Gastroesophageal sphincter (tissue), 4 donors: ENCODE measurements around the gene TRIML2. TPM values are rescaled to one million over a fixed set of nuclear protein-coding genes. Genes with fewer than 3 reads are reported as not detected.

Source experiments
- ATAC-seq: fragments of 150-250 bp; one replicate; pipeline ENCODE4 v1.9.1; 2016; ENCODE audit warnings: mild to moderate bottlenecking, moderate library complexity
- H3K27ac ChIP-seq, 4 donors: fragments of 200-600 bp; sonication (generic) in 3 of 4; 1 replicate in 3 of 4; 2 replicates in 1 of 4; pipeline ENCODE4 v1.5.1; 2016 to 2019
- H3K27me3 ChIP-seq: fragments of 200-600 bp; sonication (generic); one replicate; pipeline ENCODE4 v1.5.1; 2019
- H3K36me3 ChIP-seq, 2 donors: fragments of 200-600 bp; sonication (generic); one replicate each; pipeline ENCODE4 v1.5.1; 2019; ENCODE audit warnings: control low read depth in 1 of 2
- H3K4me1 ChIP-seq, 3 donors: fragments of 200-600 bp; sonication (generic); 1 replicate in 2 of 3; 2 replicates in 1 of 3; pipeline ENCODE4 v1.5.1; 2016 to 2019; ENCODE audit warnings: control low read depth in 2 of 3
- H3K4me3 ChIP-seq, 2 donors: fragments of 200-600 bp; sonication (generic); one replicate each; pipeline ENCODE4 v1.5.1; 2019; ENCODE audit warnings: mild to moderate bottlenecking in 1 of 2, moderate library complexity in 1 of 2
- H3K9me3 ChIP-seq, 3 donors: fragments of 200-600 bp; sonication (generic); one replicate each; pipeline ENCODE4 v1.5.1; 2017 to 2019; ENCODE audit warnings: control low read depth in 2 of 3
- EP300 ChIP-seq: sonication (generic); formaldehyde crosslinking; IDR thresholded peaks from one replicate; pipeline ENCODE4 v1.6.1; 2017; ENCODE audit warnings: antibody characterized with exemption, mild to moderate bottlenecking
- POLR2A ChIP-seq, 2 donors: fragments of 450-650 bp; IDR thresholded peaks; one replicate each; pipeline ENCODE4 v1.6.1; 2017; ENCODE audit warnings: antibody characterized with exemption in 2 of 2, mild to moderate bottlenecking in 2 of 2, moderate library complexity in 1 of 2
- POLR2AphosphoS5 ChIP-seq: sonication (generic); formaldehyde crosslinking; IDR thresholded peaks from one replicate; pipeline ENCODE4 v1.6.1; 2017; ENCODE audit warnings: antibody characterized with exemption
- WGBS, 2 donors: methylation state at CpG; one replicate each; pipeline ENCODE4 v1.1.5; 2018; ENCODE audit warnings: low coverage in 1 of 2; 5-methylcytosine and 5-hydroxymethylcytosine counted together
- total RNA-seq, 4 donors: library from RNA; depleted of rRNA; stranded (reverse); fragments of >200 nt; gene quantifications; one replicate each; pipeline ENCODE4 v1.1.0, GENCODE V29; 2016
- TF ChIP-seq, protein P1 (sequence below), 4 experiments: fragments of 200-600 bp in 2 of 4; fragments of 450-650 bp in 2 of 4; sonication (generic) in 1 of 4; IDR thresholded peaks; one replicate each; pipeline ENCODE4 v1.5.1; 2017 to 2019; ENCODE audit warnings: antibody characterized with exemption in 4 of 4, mild to moderate bottlenecking in 2 of 4, moderate library complexity in 2 of 4

The TRIML2 gene
- total RNA-seq, 4 donors from 2014 or later, result 0.40 TPM; not detected in 3

- TF ChIP-seq EP300, result no peak
- no peak for TF ChIP-seq POLR2AphosphoS5
- TF ChIP-seq POLR2A (IDR thresholded peaks at IDR 0.05), result no peak
- TF ChIP-seq, protein P1, sequence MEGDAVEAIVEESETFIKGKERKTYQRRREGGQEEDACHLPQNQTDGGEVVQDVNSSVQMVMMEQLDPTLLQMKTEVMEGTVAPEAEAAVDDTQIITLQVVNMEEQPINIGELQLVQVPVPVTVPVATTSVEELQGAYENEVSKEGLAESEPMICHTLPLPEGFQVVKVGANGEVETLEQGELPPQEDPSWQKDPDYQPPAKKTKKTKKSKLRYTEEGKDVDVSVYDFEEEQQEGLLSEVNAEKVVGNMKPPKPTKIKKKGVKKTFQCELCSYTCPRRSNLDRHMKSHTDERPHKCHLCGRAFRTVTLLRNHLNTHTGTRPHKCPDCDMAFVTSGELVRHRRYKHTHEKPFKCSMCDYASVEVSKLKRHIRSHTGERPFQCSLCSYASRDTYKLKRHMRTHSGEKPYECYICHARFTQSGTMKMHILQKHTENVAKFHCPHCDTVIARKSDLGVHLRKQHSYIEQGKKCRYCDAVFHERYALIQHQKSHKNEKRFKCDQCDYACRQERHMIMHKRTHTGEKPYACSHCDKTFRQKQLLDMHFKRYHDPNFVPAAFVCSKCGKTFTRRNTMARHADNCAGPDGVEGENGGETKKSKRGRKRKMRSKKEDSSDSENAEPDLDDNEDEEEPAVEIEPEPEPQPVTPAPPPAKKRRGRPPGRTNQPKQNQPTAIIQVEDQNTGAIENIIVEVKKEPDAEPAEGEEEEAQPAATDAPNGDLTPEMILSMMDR (IDR thresholded peaks at IDR 0.05), result no peak
- Histone ChIP-seq H3K4me3 (no peak overlapping the region), H3K9me3 (no peaks in the 10 kb centered on the region), H3K36me3 (no peaks in the 10 kb centered on the region), H3K4me1 (no peaks in the 10 kb centered on the region), H3K27ac (no peak overlapping the region), H3K27me3 (no peaks in the 10 kb centered on the region)
- ATAC-seq, result no peak
- WGBS, 2 donors, result 75 to 77% methylated on average over 3 of the region's 3 CpGs
Observed at GRCh38 chr4:188082796-188083195, 26.6 kb downstream of the TRIML2 start.

- no peaks in the 10 kb centered on the region for H3K9me3 ChIP-seq
- TF ChIP-seq EP300, result no peak
- TF ChIP-seq POLR2AphosphoS5, result no peak
- TF ChIP-seq, protein P1 (IDR thresholded peaks at IDR 0.05), result no peak
- TF ChIP-seq POLR2A (IDR thresholded peaks at IDR 0.05), result no peak
- 7 to 20% methylated on average over 1 of the region's 1 CpG for WGBS, 2 donors
- no peaks in the 10 kb centered on the region for H3K4me1 ChIP-seq
- no peak overlapping the region for H3K4me3 ChIP-seq
- H3K27ac ChIP-seq, result no peak overlapping the region
- no peaks in the 10 kb centered on the region for H3K36me3 ChIP-seq
- no peak for ATAC-seq
- no peaks in the 10 kb centered on the region for H3K27me3 ChIP-seq
Observed at GRCh38 chr4:188078116-188078515, 31.3 kb downstream of the TRIML2 start.

DNA sequence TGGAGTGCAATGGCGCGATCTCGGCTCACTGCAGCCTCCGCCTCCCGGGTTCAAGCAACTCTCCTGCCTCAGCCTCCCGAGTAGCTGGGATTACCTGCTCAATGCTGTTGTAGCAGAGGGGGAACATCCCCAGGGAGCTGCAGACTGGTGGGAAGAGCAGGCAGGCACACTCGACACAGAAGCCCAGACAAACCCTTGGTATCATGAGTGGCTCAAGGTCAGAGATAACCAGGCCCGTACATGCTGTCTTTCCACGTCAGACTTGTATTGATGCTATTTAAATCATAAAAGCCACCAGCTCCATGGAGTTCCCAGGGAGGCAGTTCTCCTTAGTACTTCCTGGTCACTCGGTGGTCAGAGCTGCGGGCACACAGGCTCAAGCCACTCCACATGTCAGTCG is 33.2 kb downstream of the TRIML2 start:
- no peaks in the 10 kb centered on the region for H3K27me3 ChIP-seq
- no peaks in the 10 kb centered on the region for H3K4me1 ChIP-seq
- H3K36me3 ChIP-seq, result no peaks in the 10 kb centered on the region
- H3K9me3 ChIP-seq, result no peaks in the 10 kb centered on the region
- H3K4me3 ChIP-seq, result no peak overlapping the region
- 80% methylated on average over 1 of the region's 12 CpGs; no CpG with 5 or more reads in 1 of the 2 donors for WGBS, 2 donors
- TF ChIP-seq EP300 (no peak), POLR2A (IDR thresholded peaks at IDR 0.05) (no peak), POLR2AphosphoS5 (no peak)
- TF ChIP-seq, protein P1 (IDR thresholded peaks at IDR 0.05), result no peak
- ATAC-seq, result no peak
- no peak overlapping the region for H3K27ac ChIP-seq

GRCh38 chr4:188061083-188061482 is 48.3 kb downstream of the TRIML2 start:
- Histone ChIP-seq H3K4me1 (no peaks in the 10 kb centered on the region), H3K9me3 (no peaks in the 10 kb centered on the region), H3K36me3 (no peaks in the 10 kb centered on the region), H3K27me3 (no peaks in the 10 kb centered on the region), H3K4me3 (no peak overlapping the region), H3K27ac (no peak overlapping the region)
- TF ChIP-seq, protein P1 (IDR thresholded peaks at IDR 0.05), result no peak
- TF ChIP-seq POLR2A (IDR thresholded peaks at IDR 0.05), result no peak
- TF ChIP-seq POLR2AphosphoS5, result no peak
- TF ChIP-seq EP300, result no peak
- no peak for ATAC-seq
- 88 to 89% methylated on average over 10 to 14 of the region's 14 CpGs for WGBS, 2 donors

DNA sequence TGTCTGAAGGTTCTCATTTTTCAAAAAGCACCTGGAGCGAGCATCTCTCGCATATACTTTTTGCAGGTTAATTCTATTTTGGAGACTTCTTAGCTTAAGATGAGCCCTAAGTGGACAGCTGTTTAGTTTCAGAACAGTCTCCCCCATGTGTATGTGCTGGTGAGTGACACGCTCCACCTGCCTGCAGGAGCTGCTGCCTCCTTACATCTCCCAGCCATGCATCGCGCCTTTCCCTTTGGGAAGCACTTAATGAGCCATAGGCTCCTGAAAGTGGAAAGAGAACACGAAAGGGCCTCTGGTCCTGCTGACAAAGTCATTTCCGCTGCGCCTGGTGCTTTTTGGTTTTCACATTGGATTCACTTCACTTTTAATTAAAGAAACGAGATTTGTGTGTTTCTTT is 56.1 kb downstream of the TRIML2 start:
- no peaks in the 10 kb centered on the region for H3K9me3 ChIP-seq
- no peaks in the 10 kb centered on the region for H3K4me1 ChIP-seq
- H3K27me3 ChIP-seq, result no peaks in the 10 kb centered on the region
- H3K36me3 ChIP-seq, result no peaks in the 10 kb centered on the region
- H3K4me3 ChIP-seq, result no peak overlapping the region
- 67 to 70% methylated on average over 6 to 9 of the region's 9 CpGs for WGBS, 2 donors
- no peak for ATAC-seq
- TF ChIP-seq EP300 (no peak), POLR2A (IDR thresholded peaks at IDR 0.05) (no peak), POLR2AphosphoS5 (no peak)
- TF ChIP-seq, protein P1 (IDR thresholded peaks at IDR 0.05), result no peak
- H3K27ac ChIP-seq, result no peak overlapping the region
